NCI-H2107 (cell line): Measurements from ENCODE around the gene PTPN9.
"Not testable (repeated sequence)": the region's sequence is repeated elsewhere in the genome, so short reads cannot be mapped to it uniquely, and the experiment has no call there.

Source experiments
- DNase-seq: peaks from one replicate; lab custom pipeline; 2025; lab: John Stamatoyannopoulos, UW

The PTPN9 gene

DNA sequence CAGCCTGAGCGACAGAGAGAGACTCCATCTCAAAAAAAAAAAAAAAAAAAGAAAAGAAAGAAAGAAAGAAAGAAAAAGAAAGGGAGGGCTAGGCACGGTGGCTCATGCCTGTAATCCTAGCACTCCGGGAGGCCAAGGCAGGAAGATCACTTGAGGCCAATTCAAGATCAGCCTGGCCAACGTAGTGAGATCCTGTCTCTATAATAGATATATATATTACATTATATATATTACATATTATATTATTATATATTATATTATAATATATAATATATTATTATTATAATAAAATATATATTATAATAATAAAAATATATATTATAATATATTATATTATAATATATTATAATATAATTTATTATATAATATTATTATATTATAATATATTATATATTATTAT is 48.9 kb downstream of the PTPN9 start:
- DNase-seq = no peak

DNA sequence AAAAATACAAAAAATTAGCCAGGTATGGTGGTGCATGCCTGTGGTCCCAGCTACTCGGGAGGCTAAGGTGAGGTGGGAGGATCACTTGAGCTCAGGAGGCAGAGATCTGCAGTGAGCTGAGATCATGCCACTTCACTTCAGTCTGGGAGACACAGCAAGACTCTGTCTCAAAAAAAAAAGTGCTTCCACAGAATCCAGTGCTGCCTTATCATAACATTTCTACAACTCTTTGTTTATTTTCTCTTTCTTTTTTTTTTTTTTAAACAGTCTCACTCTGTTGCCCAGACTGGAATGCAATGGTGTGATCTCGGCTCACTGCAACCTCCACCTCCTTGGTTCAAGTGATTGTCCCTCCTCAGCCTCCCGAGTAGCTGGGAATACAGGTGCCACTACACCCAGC is 53.4 kb downstream of the PTPN9 start:
- DNase-seq = not testable (repeated sequence)

DNA sequence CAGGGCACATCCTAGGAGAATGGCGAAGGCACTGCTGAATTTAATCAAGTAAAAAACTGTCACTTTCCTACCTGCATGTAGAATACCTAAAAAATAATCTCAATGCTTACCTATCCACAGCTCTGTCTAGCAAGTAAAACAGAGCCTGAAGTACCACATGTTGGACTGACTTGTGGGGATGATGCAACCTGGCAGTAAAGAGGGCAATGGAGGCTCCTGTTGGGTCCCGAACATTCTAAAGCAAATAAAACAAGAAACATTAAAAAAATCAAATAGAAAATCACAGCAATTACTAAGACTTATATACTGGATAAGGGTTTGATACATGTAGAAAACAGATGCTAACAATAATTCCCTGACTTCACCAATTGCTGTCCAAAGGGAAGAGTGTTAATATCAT is 56.1 kb downstream of the PTPN9 start:
- DNase-seq = no peak

DNA sequence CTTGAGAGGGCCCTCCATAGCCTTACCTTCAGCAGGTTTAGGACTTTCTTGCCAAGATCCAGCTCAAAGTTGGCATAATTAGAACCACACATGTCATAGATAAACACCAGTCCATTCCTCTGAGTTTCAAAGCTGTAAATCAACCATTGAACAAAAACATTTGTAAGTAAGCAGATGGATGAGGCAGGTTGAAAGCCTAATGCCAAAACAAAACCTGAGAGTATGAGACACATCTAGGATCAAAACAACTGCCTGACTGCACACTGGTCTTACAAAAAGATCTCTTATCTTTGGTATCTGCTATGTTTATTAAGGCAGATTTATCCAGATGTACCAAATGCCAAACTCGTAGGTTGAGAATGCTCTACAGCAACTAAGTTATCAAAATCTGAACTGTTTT is 61.9 kb downstream of the PTPN9 start:
- no peak for DNase-seq

DNA sequence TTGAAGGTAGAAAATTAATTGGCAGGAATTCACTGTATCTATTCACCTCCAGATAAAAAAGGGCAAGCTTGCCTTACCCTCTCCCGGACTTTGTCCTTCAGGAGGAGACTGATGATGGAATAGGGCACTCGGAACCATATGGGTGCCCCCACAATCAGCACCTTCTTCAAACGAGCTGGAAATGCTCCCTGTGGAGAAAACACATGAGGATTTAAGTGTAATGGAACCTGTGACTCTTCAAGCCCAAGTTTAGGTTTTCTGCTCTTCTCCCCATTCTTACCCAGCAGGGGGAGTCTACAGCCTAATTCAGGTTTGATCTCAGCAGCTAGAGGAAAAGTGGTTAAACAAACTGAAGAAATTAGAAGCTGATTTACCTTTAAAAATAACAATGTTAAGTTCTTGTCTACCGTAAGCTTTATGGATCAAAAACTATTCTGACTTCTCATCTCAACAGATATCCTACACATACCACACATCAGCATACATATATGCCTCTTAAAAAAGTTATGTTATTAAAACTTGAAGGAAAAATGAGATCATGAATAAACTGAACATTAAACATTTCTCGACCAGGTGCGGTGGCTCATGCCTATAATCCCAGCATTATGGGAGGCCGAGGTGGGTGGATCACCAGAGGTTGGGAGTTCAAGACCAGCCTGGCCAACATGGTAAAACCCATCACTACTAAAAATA is 70.1 kb downstream of the PTPN9 start:
- no peak for DNase-seq

DNA sequence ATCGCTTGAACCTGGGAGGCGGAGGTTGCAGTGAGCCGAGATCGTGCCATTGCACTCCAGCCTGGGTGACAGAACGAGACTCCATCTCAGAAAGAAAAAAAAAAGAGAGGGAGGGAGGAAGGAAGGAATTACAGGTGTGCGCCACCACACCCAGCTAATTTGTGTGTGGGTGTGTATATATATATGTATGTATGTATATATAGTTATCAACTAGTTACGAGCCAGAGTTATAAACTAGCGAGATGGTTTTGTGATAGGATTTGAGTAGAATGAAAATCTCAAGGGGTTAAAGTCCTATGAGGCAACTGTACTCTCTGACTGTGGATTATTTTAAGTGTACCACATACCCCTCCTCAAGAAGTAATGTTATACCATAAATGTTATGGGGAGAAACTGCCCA is 76.8 kb downstream of the PTPN9 start:
- no peak for DNase-seq

DNA sequence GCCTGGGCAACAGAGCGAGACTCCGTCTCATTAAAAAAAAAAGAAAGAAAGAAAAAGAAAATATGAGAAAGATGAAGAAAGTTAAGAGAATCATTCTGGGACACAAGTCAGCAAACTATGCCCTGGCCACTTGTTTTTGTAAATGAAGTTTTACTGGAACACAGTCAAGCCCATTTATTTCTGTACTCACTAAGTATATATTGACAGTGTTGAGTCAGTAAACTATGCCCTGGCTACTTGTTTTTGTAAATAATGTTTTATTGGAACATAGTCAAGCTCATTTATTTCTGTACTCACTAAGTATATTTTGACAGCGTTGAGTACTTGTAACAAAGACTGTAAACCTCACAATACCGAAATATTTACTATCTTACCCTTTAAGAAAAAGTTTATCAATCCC is 85.4 kb downstream of the PTPN9 start:
- DNase-seq = no peak

DNA sequence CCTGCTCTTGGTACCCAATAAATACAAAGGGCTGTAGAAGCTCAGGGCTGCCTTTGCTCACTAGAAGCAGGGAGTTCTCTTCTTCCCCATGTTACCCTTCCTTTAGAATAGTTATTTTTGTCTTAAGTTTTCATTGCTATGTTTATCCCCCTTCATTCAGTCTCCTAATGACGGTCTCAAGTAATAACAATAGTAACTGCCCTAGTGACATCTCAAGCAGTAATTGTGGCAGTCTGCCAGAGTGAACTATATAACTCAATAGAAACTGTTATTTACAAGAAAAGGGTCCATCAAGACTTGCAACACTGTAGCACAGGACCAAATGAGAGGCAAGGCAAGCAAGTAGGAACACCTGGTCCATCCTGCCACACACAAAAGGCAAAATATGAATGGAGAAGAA is 95.2 kb downstream of the PTPN9 start:
- DNase-seq = no peak

DNA sequence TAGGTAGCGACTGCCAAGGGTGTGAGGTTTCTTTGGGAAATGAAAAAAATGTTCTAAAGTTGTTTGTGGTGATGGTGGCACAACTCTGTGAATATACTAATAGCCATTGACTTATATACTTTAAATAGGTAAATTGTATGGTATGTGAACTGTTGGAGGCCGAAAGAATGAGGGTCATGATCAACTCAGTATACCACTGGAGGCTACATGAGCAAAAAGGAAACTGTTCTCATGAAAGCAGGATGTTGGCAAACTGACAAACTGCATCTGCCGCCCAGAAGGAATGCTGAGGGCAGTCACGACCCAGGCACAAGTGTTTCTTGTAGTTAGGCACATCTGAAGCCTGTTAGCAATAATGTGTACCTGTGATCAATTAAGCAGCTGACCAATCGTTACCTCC is 95.6 kb downstream of the PTPN9 start:
- DNase-seq = not testable (repeated sequence)

DNA sequence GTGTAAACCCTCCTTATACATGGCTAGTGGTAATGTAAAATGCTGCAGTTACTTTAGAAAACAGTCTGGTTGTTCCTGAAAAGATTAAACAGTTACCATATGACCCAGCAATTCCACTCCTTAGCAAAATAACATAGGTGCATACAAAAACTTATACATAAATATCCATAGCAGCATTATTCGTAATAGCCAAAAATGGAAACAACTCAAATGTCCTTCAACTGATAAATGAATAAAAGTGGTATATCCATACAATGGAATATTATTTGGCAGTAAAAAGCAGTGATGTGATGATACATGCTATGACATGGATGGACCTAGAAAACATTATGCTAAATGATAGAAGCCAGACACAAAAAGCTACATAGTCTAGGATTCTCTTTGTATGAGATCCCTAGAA is 96.0 kb downstream of the PTPN9 start:
- DNase-seq = no peak

DNA sequence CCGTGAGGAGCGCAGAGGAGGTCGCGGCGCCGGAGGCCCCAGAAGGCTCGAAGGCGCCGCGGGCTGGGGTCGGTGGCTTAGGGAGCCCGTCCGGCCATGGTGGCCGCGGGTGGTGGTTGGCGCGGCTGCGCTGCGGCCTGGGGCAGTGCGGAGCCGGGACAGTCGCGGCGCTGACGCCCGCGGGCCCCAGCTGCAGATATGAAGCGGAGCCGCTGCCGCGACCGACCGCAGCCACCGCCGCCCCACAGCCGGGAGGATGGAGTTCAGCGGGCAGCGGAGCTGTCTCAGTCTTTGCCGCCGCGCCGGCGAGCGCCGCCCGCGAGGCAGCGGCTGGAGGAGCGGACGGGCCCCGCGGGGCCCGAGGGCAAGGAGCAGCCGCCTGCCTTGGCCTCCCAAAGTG is 98.7 kb downstream of the PTPN9 start:
- not testable (repeated sequence) for DNase-seq

DNA sequence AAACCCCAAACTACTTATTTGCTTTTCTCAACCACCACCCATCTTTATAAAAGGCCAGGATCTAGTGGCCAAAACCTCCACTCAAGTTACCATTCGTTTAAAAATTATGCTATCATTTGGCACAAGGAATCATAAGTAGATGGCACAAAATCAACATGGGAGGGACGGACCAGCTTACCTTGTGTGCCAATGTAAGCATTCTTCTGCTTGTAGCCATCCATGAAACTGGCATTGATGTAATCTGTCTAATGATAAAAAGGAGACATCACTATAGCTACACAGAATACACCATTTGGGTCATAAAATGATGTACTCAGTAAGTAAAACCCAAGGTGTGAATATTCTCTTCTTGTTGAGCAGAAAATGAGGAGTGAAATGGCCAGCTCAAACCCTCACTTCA is 99.4 kb downstream of the PTPN9 start:
- DNase-seq = no peak

DNA sequence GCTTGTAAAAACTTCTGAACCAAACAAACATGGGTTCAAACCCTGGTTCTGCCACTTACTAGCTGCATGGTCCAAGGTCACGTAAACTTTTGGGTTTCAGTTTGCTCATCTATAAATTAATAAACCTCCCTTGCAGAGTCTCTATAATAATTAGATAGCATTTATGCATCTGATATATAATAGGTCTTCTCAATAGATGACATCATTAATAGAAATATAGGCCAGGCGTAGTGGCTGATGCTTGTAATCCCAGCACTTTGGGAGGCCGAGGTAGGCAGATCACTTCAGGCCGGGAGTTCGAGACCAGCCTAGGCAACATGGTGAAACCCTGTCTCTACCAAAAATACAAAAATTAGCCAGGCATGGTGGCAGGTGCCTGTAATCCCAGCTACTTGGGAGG is 102.0 kb downstream of the PTPN9 start:
- not testable (repeated sequence) for DNase-seq

DNA sequence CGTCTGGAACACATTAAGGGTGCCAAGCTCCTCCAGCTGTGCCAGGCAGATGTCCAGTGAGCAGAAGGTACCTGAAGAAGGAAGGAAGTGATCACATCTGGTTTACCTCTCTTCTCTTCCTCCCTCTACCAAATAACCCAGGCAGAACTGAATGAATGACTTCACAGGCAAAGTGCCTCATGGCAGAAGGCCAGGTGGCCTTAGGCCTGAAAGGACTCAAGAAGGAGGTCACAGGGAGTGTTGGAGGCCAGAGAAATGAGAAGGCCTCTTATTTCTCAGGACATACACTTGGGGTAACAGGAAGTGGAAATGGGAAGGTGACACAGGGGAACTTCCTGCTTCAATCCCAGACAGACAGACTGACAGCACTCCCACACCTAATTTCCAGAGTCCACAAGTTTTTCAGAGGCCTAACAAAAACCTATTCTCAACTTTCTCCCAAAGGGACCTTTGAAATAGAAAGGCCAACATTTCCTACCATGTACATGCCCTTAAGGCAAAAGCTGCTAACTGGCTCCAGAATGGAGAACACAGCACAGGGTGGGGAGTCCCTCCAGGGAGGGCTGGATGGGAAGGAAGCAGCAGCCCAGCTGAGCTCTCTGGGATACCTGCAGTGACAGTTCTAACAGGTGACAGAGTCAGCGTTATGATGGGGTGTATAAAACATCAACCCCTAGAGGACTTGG is 110.1 kb downstream of the PTPN9 start:
- DNase-seq = no peak

DNA sequence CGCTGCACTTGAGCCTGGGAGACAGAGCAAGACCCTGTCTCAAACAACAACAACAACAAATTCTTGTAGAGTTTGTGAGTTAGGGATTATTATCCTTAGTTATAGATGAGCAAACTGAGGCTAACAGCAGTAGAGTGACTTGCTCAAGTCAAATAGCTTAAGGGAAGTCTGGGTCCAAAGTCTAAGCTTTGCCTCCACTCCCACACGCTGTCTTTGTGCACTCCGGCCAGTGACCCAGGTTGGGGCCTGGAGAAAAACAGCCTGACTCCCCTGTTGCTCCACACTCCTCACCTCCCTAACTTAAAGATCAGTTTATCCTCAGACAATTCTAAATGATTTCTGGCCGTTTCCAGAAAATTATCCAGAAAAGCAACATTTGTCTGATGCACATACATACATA is 118.5 kb downstream of the PTPN9 start:
- DNase-seq = no peak

DNA sequence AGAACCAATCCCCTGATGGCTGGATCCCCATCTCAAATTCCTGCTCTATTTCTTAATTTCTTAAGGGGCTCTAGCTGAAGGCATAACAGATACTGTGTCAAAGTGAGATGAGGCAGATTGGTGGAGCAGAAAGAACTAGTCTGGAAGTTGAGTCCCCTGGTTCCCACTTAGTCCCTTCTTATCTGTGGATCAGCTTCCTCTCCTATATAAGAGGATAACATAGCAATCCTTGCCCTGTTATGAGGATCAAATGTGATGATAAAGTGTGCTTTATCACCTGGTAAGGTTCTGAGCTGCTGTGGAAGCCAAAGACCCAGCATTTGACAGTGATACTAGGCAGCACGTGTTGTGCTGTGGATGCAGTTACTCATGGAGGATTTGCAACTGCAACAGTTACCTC is 119.5 kb downstream of the PTPN9 start:
- DNase-seq = no peak

DNA sequence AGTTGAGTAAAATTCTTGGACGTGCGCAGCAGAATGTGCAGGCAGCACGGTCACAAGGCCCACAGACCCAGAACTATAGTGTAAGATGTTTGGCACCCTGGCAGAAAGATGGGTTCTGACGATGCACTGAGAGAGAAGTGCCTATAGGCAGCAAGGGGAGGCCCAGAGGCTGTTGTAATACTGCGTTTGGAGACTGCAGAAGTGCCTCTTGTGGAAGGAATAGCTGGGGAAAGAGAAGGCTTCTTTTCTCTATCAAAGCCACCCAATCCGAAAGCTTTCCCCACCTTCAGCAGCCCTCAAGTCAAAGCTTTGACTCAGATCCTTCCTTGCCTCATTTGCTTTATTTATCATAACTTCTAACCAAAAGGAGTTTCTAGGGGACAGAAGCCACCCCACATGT is 122.4 kb downstream of the PTPN9 start:
- DNase-seq = no peak

DNA sequence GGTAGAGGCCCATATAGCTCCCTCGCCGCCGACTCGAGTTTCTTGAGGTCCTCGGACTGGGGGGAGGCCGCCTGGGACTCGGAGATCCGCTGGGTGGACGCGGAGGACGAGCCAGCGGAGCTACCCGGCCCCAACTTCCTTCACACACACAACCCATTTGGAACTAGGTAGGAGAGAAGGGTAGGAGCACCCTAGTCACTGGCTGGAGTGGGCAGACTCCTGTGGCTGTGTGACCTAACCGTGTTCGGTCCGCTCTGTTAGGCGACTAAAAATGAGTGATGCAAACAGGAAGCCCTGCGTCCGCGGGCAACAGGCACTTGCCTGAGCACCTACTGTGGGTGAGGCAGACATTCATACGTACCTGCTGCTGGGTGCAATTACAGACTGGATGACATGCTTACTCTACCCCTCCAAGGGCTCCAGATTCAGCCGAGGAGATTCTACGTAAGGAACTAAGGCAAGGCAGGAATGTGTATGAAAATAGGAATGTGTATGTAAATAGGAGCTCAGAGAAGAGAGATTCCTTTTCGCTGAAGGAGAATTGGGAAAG is 123.1 kb downstream of the PTPN9 start:
- no peak for DNase-seq

DNA sequence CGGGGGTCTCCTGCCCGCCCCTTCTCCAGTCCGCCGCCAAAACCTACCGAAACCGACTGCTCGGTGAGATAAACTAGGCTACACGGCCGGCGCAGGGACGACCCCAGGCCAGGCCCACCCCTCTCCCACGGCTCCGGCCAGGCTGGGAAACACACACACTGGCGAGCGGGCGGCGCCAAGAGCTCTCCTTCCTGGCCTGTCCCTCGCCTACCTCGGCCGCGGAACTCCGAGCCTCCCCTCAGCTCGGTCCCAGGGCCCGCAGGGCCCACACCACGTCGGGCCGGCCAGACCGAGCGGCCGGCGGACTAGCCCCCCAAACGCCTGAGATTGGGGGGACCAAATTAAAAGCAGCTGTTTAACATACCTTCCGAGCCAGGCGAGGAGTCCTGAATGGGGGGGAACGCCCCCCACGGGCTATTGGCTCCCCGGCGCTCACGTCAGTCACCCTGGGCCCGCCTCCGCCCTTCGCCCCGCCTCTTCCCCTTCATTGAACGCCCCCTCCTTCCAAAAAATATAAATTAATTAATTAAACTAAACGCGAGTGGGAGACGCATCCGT is 123.6 kb downstream of the PTPN9 start:
- DNase-seq = peak; percentile 16

DNA sequence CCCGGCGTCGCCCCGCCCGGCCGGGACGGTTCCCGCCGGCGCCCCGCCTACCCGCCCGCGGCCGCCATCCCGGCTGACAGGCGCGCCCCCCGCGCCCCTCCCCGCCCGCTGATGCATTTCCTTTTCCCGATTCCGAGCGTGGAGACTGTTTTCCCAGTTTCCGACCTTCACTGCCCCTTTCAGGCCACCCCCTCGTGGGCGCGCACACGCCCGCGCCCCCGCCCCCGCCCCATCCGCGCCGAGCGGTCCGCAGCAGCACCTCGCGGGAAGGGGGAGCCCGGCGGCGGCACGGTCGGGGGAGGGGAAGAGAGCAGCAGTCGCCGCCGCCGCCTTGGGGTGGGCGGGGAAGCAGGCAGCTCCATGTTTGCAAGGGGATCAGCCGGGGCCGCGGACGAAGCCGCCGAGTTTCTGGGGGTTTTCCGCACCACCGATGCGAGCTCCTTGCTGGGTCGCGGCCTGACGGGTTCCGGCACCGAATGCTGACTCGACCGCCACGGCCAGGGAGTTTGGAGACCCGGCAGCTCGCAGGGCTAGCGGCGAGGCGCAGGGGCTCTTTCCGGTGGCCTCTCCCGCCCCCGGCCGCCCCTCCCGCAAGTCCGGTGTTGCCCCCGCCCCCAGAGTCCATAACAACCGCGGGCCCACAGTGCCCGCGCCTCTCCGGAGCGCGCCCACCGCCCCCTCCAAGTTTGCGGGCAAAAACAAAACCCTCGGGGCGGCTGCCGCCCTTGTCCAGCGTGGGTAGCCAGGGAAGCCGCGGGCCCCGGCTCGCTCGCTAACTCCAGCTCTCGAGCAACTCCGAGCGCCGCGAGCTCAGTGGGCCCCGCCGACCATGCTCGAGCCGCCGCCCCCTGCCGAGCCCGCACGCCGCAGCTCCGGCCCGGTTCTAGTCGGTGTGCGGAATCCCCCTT is 124.4 kb downstream of the PTPN9 start:
- no peak for DNase-seq

DNA sequence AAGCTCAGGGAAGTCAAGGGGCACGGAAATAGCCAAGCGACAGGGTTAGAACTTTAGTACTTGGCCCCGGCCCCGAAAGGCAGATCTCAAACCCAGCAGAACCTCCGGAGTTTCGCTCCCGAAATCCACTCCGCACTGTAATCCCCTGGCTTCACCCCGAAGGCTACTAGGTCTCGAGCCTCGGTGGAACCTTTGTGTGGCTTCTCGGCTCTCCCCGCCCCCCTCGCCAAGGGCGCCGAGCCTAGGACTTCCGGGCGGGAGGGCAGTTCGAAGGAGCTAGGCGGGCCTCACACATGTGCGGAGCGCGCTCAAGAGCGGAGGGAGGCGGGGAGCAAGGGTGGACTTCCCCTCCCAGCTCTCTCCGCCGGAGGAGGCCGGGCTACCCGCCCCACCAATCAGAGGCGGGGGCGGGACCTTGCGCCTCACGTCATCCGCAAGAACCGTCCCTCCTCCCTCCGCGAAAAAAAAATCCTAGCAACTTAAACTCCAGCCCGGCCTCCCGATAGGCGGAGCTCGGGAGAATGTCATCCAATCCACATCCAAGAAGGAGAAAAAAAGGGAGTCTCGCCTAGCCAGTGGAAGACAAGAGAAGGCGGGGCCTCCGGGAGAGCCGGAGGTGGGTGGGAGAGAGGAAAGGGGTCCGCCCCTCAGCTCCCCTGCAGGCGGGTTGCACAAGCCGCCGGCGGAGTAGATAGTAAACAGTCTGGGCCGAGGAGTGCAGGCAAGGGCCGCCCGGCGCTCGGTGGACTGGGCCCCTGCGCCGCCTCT is 125.2 kb downstream of the PTPN9 start:
- DNase-seq = peak; percentile 89
